Measurements from ENCODE around the gene INVS. TPM values are rescaled to one million over a fixed set of nuclear protein-coding genes. Genes with fewer than 3 reads are reported as not detected.
"Not testable (repeated sequence)": the region's sequence is repeated elsewhere in the genome, so short reads cannot be mapped to it uniquely, and the experiment has no call there.

Gene INVS
- total RNA-seq, 1 donor from 2014 or later = 27.6 TPM

GRCh38 chr9:100131216-100131615 lies 32.2 kb downstream of the INVS start:
- no peaks in the 10 kb centered on the region for H3K27me3 Mint-ChIP-seq (ENCODE audit: low read depth)
- no peaks in the 10 kb centered on the region for H3K4me1 Mint-ChIP-seq
- TF ChIP-seq CTCF (IDR thresholded peaks at IDR 0.05; ENCODE audit: unreplicated experiment) = no peak
- no peak overlapping the region for H3K4me3 Mint-ChIP-seq
- peaks cover 25% of the 10 kb centered on the region for H3K36me3 Mint-ChIP-seq
- H3K9me3 Mint-ChIP-seq = peaks cover 11% of the 10 kb centered on the region
- no peak for DNase-seq (ENCODE audit: low spot score in 2 of 2, unreplicated experiment in 2 of 2)
- H3K27ac Mint-ChIP-seq = no peak overlapping the region

GRCh38 chr9:100131875-100132430 lies 32.9 kb downstream of the INVS start:
- H3K4me1 Mint-ChIP-seq = no peaks in the 10 kb centered on the region
- H3K9me3 Mint-ChIP-seq = peaks cover 11% of the 10 kb centered on the region
- H3K27me3 Mint-ChIP-seq (ENCODE audit: low read depth) = no peaks in the 10 kb centered on the region
- peaks cover 22% of the 10 kb centered on the region for H3K36me3 Mint-ChIP-seq
- TF ChIP-seq CTCF (IDR thresholded peaks at IDR 0.05; ENCODE audit: unreplicated experiment) = no peak
- H3K4me3 Mint-ChIP-seq = no peak overlapping the region
- DNase-seq (ENCODE audit: low spot score in 2 of 2, unreplicated experiment in 2 of 2) = no peak
- no peak overlapping the region for H3K27ac Mint-ChIP-seq

- Mint-ChIP-seq H3K36me3 (peaks cover 25% of the 10 kb centered on the region), H3K4me1 (no peaks in the 10 kb centered on the region), H3K4me3 (no peak overlapping the region), H3K27me3 (ENCODE audit: low read depth) (no peaks in the 10 kb centered on the region), H3K9me3 (peaks cover 11% of the 10 kb centered on the region), H3K27ac (no peak overlapping the region)
- no peak for TF ChIP-seq CTCF (IDR thresholded peaks at IDR 0.05; ENCODE audit: unreplicated experiment)
- DNase-seq (ENCODE audit: low spot score in 2 of 2, unreplicated experiment in 2 of 2) = no peak
Measured at GRCh38 chr9:100134731-100135130, 35.7 kb downstream of the INVS start.

DNA sequence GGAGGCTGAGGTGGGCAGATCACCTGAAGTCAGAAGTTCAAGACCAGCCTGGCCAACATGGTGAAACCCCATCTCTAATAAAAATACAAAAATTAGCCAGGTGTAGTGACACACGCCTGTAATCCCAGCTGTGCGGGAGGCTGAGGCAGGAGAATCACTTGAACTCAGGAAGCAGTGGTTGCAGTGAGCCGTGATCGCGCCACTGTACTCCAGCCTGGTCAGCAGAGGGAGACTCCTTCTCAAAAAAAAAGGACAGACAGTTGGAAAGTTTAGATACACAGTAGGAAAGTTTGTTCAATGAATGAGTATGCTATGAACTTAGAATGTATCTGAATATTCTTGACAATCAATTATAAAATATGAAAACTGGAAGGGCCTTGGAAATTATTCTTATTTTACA lies 37.8 kb downstream of the INVS start:
- not testable (repeated sequence) for H3K27ac Mint-ChIP-seq; H3K4me3 Mint-ChIP-seq; DNase-seq (ENCODE audit: low spot score in 2 of 2, unreplicated experiment in 2 of 2); H3K27me3 Mint-ChIP-seq (ENCODE audit: low read depth); H3K4me1 Mint-ChIP-seq
- Mint-ChIP-seq H3K36me3 (peaks cover 23% of the 10 kb centered on the region), H3K9me3 (peaks cover 11% of the 10 kb centered on the region)

- H3K27me3 Mint-ChIP-seq (ENCODE audit: low read depth); H3K27ac Mint-ChIP-seq; H3K4me3 Mint-ChIP-seq; H3K9me3 Mint-ChIP-seq; H3K4me1 Mint-ChIP-seq; DNase-seq (ENCODE audit: low spot score in 2 of 2, unreplicated experiment in 2 of 2); H3K36me3 Mint-ChIP-seq: not testable (repeated sequence)
Measured at GRCh38 chr9:100140303-100140702, 41.3 kb downstream of the INVS start.

- not testable (repeated sequence) for H3K27me3 Mint-ChIP-seq (ENCODE audit: low read depth); H3K4me1 Mint-ChIP-seq; H3K27ac Mint-ChIP-seq; H3K4me3 Mint-ChIP-seq; H3K36me3 Mint-ChIP-seq; H3K9me3 Mint-ChIP-seq; DNase-seq (ENCODE audit: low spot score in 2 of 2, unreplicated experiment in 2 of 2)
Measured at GRCh38 chr9:100141862-100142261, 42.8 kb downstream of the INVS start.

DNA sequence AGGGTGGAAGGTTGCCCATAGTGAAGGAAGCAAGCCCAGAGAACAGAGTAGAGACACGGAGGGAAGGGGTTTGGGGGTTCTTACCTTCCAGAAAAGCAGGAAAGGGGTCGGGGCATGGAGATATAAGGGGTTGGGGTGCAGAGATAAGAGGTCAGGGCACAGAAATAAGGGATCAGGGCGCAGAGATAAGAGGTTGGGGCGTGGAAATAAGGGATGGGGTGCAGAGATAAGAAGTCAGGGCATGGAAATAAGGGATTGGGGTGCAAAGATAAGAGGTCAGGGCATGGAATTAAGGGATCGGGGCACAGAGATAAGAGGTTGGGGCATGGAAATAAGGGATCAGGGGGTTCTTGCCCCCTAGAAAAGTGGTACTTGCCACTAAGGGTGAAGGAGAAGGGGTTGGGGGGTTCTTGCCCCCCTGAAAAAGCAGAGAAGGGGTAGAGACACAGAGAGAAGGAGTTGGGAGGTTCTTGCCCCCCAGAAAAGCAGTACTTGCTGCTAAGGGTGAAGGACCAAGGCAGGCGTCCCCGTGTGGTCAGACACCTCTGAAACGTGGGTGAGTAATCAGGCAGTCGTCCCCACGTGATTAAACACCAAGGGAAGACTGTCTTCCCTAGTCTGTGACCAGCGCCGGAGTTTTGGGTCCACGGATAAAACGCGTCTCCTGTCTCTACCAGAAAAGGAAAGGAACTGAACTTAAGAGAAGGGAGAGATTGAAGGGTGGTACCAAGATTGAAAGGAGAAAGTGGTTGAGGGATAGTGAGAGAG lies 46.3 kb downstream of the INVS start:
- peaks cover 20% of the 10 kb centered on the region for H3K4me1 Mint-ChIP-seq
- not testable (repeated sequence) for H3K9me3 Mint-ChIP-seq; H3K27me3 Mint-ChIP-seq (ENCODE audit: low read depth); H3K27ac Mint-ChIP-seq; DNase-seq (ENCODE audit: low spot score in 2 of 2, unreplicated experiment in 2 of 2); H3K36me3 Mint-ChIP-seq; H3K4me3 Mint-ChIP-seq

DNA sequence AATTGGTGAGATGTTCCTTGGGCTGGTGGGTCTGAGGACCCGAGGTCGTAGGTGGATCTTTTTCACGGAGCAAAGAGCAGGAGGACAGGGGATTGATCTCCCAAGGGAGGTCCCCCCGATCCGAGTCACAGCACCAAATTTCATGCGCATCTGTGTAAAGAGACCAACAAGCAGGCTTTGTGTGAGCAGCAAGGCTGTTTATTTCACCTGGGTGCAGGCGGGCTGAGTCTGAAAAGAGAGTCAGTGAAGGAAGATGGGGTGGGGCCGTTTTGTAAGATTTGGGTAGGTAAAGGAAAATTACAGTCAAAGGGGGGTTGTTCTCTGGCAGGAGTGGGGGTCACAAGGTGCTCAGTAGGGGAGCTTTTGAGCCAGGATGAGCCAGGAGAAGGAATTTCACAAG lies 46.9 kb downstream of the INVS start:
- not testable (repeated sequence) for H3K36me3 Mint-ChIP-seq; H3K4me3 Mint-ChIP-seq; DNase-seq (ENCODE audit: low spot score in 2 of 2, unreplicated experiment in 2 of 2); H3K9me3 Mint-ChIP-seq; H3K27me3 Mint-ChIP-seq (ENCODE audit: low read depth)
- peak overlapping the region; percentile 15 for H3K27ac Mint-ChIP-seq
- peaks cover 25% of the 10 kb centered on the region for H3K4me1 Mint-ChIP-seq

All from mesothelial cell of epicardium (in vitro differentiated cells).